Panc1 (cell line): ENCODE measurements around the gene IQGAP1. TPM values are rescaled to one million over a fixed set of nuclear protein-coding genes. Genes with fewer than 3 reads are reported as not detected.
"Not testable (repeated sequence)": the region's sequence is repeated elsewhere in the genome, so short reads cannot be mapped to it uniquely, and the experiment has no call there.

ENCODE experiments used
- ATAC-seq: fragments of 200-7000 bp; cut with Tn5 transposase; 2 replicates; pipeline ENCODE4 v1.9.1; 2020; ENCODE audit warnings: mild to moderate bottlenecking, moderate library complexity
- BruUV-seq: library from RNA; stranded (reverse); fragments of 400-500 nt; replicated peaks from 2 replicates; lab custom pipeline; 2021; lab: Mats Ljungman, UMichigan
- CTCF ChIA-PET: fragments of 300-600 bp; sonication (Branson Sonifier 250); formaldehyde crosslinking; loops from one replicate; lab custom pipeline; 2022; ENCODE audit warnings: antibody characterized with exemption; lab: Charles Lee
- POLR2A ChIA-PET: fragments of 300-600 bp; sonication (Branson Sonifier 250); formaldehyde crosslinking; loops from one replicate; lab custom pipeline; 2022; ENCODE audit warnings: antibody characterized with exemption; lab: Charles Lee
- DNase-seq: peaks from one replicate; pipeline ENCODE4 v3.0.0-alpha.2; 2010; ENCODE audit warnings: low read depth, low spot score
- H3K27ac ChIP-seq: 2 replicates; pipeline ENCODE4 v1.5.1; 2011; ENCODE audit warnings: mild to moderate bottlenecking, low read length, inconsistent platforms
- H3K27me3 ChIP-seq: fragments of 200-500 bp; sonication (Bioruptor generic); 2 replicates; pipeline ENCODE4 v1.6.0; 2014; ENCODE audit warnings: low read length, inconsistent platforms; ENCODE audit not compliant: control insufficient read depth, insufficient read depth
- H3K36me3 ChIP-seq: fragments of 200-500 bp; sonication (Bioruptor generic); 2 replicates; pipeline ENCODE4 v1.5.1; 2014; ENCODE audit warnings: inconsistent platforms, mild to moderate bottlenecking, low read length, moderate library complexity; ENCODE audit not compliant: control insufficient read depth, insufficient read depth
- H3K4me1 ChIP-seq: 2 replicates; pipeline ENCODE4 v1.5.1; 2011; ENCODE audit warnings: inconsistent platforms, mild to moderate bottlenecking, low read length, moderate library complexity; ENCODE audit not compliant: control insufficient read depth, insufficient read depth
- H3K4me3 ChIP-seq, 2 experiments: 2 replicates each; pipeline ENCODE4 v1.5.1; 2011 to 2012; ENCODE audit warnings: low read depth in 2 of 2, low read length in 2 of 2, mild to moderate bottlenecking in 2 of 2, inconsistent platforms in 1 of 2, moderate library complexity in 1 of 2
- H3K9me3 ChIP-seq: fragments of 200-500 bp; sonication (Bioruptor generic); 2 replicates; pipeline ENCODE4 v1.5.1; 2014; ENCODE audit warnings: low read depth, mild to moderate bottlenecking, inconsistent platforms, low read length, moderate library complexity; ENCODE audit not compliant: control insufficient read depth, insufficient read depth
- CTCF ChIP-seq: fragments of 450-650 bp; IDR thresholded peaks from 2 replicates; pipeline ENCODE4 v1.5.1; 2017; ENCODE audit warnings: mild to moderate bottlenecking
- POLR2AphosphoS5 ChIP-seq: IDR thresholded peaks from 2 replicates; pipeline ENCODE4 v1.6.1; 2012; ENCODE audit warnings: mild to moderate bottlenecking, low read depth, low read length, moderate library complexity
- SIN3A ChIP-seq: IDR thresholded peaks from 2 replicates; pipeline ENCODE4 v1.6.1; 2012; ENCODE audit warnings: low read depth, mild to moderate bottlenecking, low read length, moderate library complexity, borderline replicate concordance; ENCODE audit not compliant: insufficient read depth
- TCF7L2 ChIP-seq: IDR thresholded peaks from 2 replicates; pipeline ENCODE4 v1.6.1; 2011; ENCODE audit warnings: mild to moderate bottlenecking, low read depth, low read length, inconsistent platforms
- in situ Hi-C: cut with HindIII; loops from 2 replicates; pipeline ENCODE4 v1.10.0; 2016; ENCODE audit warnings: low sequenced_read_pairs, low pct_unique_long_range_greater_than_20kb
- intact Hi-C: fragments of 100-400 bp; cut with micrococcal nuclease; formaldehyde crosslinking; loops from one replicate; pipeline ENCODE4 v1.10.0; 2022; ENCODE audit not compliant: unreplicated experiment
- total RNA-seq: library from RNA; stranded (reverse); gene quantifications from one replicate; pipeline ENCODE4 v1.2.1, GENCODE V29; 2021; ENCODE audit not compliant: unreplicated experiment
- TF ChIP-seq, protein P1 (sequence below), 2 experiments: IDR thresholded peaks; 2 replicates each; pipeline ENCODE4 v1.6.1; 2011 to 2012; ENCODE audit warnings: low read depth in 2 of 2, control low read depth in 1 of 2, low read length in 1 of 2, mild to moderate bottlenecking in 1 of 2, moderate library complexity in 1 of 2; ENCODE audit not compliant: insufficient read depth in 1 of 2

IQGAP1 gene
- total RNA-seq, 1 experiment from 2014 or later: 228 TPM

- TF ChIP-seq SIN3A (no peak), POLR2AphosphoS5 (no peak), CTCF (no peak), TCF7L2 (no peak)
- TF ChIP-seq, protein P1, sequence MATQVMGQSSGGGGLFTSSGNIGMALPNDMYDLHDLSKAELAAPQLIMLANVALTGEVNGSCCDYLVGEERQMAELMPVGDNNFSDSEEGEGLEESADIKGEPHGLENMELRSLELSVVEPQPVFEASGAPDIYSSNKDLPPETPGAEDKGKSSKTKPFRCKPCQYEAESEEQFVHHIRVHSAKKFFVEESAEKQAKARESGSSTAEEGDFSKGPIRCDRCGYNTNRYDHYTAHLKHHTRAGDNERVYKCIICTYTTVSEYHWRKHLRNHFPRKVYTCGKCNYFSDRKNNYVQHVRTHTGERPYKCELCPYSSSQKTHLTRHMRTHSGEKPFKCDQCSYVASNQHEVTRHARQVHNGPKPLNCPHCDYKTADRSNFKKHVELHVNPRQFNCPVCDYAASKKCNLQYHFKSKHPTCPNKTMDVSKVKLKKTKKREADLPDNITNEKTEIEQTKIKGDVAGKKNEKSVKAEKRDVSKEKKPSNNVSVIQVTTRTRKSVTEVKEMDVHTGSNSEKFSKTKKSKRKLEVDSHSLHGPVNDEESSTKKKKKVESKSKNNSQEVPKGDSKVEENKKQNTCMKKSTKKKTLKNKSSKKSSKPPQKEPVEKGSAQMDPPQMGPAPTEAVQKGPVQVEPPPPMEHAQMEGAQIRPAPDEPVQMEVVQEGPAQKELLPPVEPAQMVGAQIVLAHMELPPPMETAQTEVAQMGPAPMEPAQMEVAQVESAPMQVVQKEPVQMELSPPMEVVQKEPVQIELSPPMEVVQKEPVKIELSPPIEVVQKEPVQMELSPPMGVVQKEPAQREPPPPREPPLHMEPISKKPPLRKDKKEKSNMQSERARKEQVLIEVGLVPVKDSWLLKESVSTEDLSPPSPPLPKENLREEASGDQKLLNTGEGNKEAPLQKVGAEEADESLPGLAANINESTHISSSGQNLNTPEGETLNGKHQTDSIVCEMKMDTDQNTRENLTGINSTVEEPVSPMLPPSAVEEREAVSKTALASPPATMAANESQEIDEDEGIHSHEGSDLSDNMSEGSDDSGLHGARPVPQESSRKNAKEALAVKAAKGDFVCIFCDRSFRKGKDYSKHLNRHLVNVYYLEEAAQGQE (IDR thresholded peaks at IDR 0.05; ENCODE audit: insufficient read depth in 1 of 2, low read depth in 2 of 2, low read length in 1 of 2): no peak
- H3K27ac ChIP-seq: peak overlapping the region; percentile 88
- peaks cover 44% of the 10 kb centered on the region for H3K4me1 ChIP-seq
- no peaks in the 10 kb centered on the region for H3K9me3 ChIP-seq
- H3K4me3 ChIP-seq: peak overlapping the region in 1 of 2 experiments; percentile 17; a peak in 2 of 4 replicates
- CTCF ChIA-PET: interaction anchor here (0.6 kb wide), 1 partner anchor 99 kb away, joined by 16 read pairs; no protein-coding TSS in a partner anchor
- no peaks in the 10 kb centered on the region for H3K36me3 ChIP-seq
- intact Hi-C loops (no loop called here), in situ Hi-C loops (no loop called here)
- ATAC-seq (peak; percentile 40), DNase-seq (no peak)
- no peaks in the 10 kb centered on the region for H3K27me3 ChIP-seq
- POLR2A ChIA-PET: interaction anchor here (0.6 kb wide), 2 partner anchors 19 to 191 kb away, joined by 3 to 4 read pairs; no protein-coding TSS in a partner anchor
- no TSS peak for BruUV-seq
Measured at GRCh38 chr15:90413411-90414379, 25.7 kb downstream of the IQGAP1 start.

DNA sequence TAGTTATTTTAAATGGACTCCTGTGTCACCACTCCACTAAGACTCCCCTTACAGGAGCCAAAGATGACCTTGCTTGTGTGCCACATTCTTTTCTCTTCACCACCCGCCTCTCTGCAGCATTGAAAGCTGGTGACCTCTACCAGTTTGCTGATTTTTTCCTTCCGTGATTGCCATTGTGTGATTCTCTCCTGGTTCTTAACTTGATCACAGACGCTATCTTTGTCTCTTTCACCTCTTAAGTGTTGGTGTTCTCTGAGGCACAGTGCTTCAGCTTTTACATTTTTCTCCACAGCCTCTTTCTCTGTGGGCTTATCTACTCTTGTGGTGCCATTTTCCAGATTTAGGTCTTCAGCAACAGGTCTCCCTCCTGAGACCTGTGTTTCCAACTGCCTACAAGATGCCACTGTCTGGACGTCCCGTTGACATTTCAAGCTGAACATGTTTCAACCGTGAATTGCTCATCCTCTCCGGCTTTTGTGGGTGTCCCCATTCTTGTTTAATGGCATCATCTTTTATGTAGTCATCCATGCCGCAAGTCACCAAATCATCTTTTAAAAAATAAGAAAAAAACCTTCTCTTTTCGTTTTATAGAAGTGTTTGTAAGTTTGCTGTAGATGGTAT, 26.5 kb downstream of the IQGAP1 start:
- no peaks in the 10 kb centered on the region for H3K36me3 ChIP-seq
- TF ChIP-seq CTCF (no peak), TCF7L2 (no peak), POLR2AphosphoS5 (no peak), SIN3A (no peak)
- TF ChIP-seq, protein P1 (IDR thresholded peaks at IDR 0.05; ENCODE audit: insufficient read depth in 1 of 2, low read depth in 2 of 2, low read length in 1 of 2): no peak
- in situ Hi-C loops (no loop called here), intact Hi-C loops (no loop called here)
- POLR2A ChIA-PET: no interaction called here
- no peaks in the 10 kb centered on the region for H3K27me3 ChIP-seq
- ATAC-seq (peak; percentile 39; the same call in 1 of the 2 replicates), DNase-seq (no peak)
- no TSS peak for BruUV-seq
- H3K9me3 ChIP-seq: no peaks in the 10 kb centered on the region
- peak overlapping the region; percentile 88 for H3K27ac ChIP-seq
- CTCF ChIA-PET: no interaction called here
- H3K4me3 ChIP-seq: peak overlapping the region in 1 of 2 experiments; percentile 2; a peak in 1 of 4 replicates
- H3K4me1 ChIP-seq: peaks cover 52% of the 10 kb centered on the region

DNA sequence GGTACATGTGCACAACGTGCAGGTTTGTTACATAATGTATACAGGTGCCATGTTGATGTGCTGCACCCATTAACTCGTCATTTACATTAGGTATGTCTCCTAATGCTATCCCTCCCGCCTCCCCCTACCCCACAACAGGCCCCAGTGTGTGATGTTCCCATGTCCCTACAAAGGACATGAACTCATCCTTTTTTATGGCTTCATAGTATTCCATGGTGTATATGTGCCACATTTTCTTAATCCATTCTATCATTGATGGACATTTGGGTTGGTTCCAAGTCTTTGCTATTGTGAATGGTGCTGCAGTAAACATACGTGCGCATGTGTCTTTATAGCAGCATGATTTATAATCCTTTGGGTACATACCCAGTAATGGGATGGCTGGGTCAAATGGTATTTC, 28.0 kb downstream of the IQGAP1 start:
- H3K4me3 ChIP-seq, H3K27me3 ChIP-seq, ATAC-seq, in situ Hi-C loops, H3K36me3 ChIP-seq, H3K27ac ChIP-seq, H3K9me3 ChIP-seq, DNase-seq, CTCF ChIA-PET, BruUV-seq, intact Hi-C loops, POLR2A ChIA-PET: not testable (repeated sequence)
- H3K4me1 ChIP-seq: peaks cover 67% of the 10 kb centered on the region
